Neural progenitor cell (in vitro differentiated cells): ENCODE measurements around the gene RSRP1. TPM values are rescaled to one million over a fixed set of nuclear protein-coding genes. Genes with fewer than 3 reads are reported as not detected.

Source experiments
- DNase-seq: peaks from one replicate; pipeline ENCODE4 v3.0.0-alpha.2; 2016; ENCODE audit warnings: low spot score
- H2AFZ ChIP-seq: fragments of 200-600 bp; sonication (generic); replicated peaks from 2 replicates; pipeline ENCODE4 v1.6.1; 2016; ENCODE audit warnings: antibody characterized with exemption
- H3F3A ChIP-seq: fragments of 200-600 bp; sonication (generic); 2 replicates; pipeline ENCODE4 v1.6.1; 2016; ENCODE audit warnings: antibody characterized with exemption, low read depth
- H3K27ac ChIP-seq: fragments of 200-600 bp; sonication (generic); 2 replicates; pipeline ENCODE4 v1.5.1; 2016; ENCODE audit warnings: mild to moderate bottlenecking
- H3K27me3 ChIP-seq: fragments of 200-600 bp; sonication (generic); 2 replicates; pipeline ENCODE4 v1.6.1; 2016; ENCODE audit warnings: mild to moderate bottlenecking, moderate library complexity
- H3K36me3 ChIP-seq: fragments of 200-600 bp; sonication (generic); 2 replicates; pipeline ENCODE4 v1.5.1; 2016
- H3K4me1 ChIP-seq: fragments of 200-600 bp; sonication (generic); 2 replicates; pipeline ENCODE4 v1.6.1; 2016; ENCODE audit warnings: mixed run types
- H3K4me2 ChIP-seq: fragments of 200-600 bp; sonication (generic); 2 replicates; pipeline ENCODE4 v1.6.1; 2016
- H3K4me3 ChIP-seq: fragments of 200-600 bp; sonication (generic); 2 replicates; pipeline ENCODE4 v1.5.1; 2016
- H3K79me2 ChIP-seq: fragments of 200-600 bp; sonication (generic); 2 replicates; pipeline ENCODE4 v1.6.1; 2016; ENCODE audit warnings: low read depth
- H3K9ac ChIP-seq: fragments of 200-600 bp; sonication (generic); 2 replicates; pipeline ENCODE4 v1.6.1; 2016
- H3K9me3 ChIP-seq: fragments of 200-600 bp; sonication (generic); 2 replicates; pipeline ENCODE4 v1.5.1; 2016; ENCODE audit warnings: low read depth
- H4K20me1 ChIP-seq: fragments of 200-600 bp; sonication (generic); 2 replicates; pipeline ENCODE4 v1.6.1; 2016; ENCODE audit warnings: low read depth
- H3K27ac Mint-ChIP-seq: 3 replicates; pipeline ENCODE4 v1.8.0; 2021; ENCODE audit warnings: mixed read lengths
- H3K27me3 Mint-ChIP-seq: 2 replicates; pipeline ENCODE4 v1.8.0; 2022; ENCODE audit warnings: low read depth, mild to moderate bottlenecking, inconsistent platforms, moderate library complexity, mixed read lengths; ENCODE audit not compliant: insufficient read depth
- H3K36me3 Mint-ChIP-seq: 3 replicates; pipeline ENCODE4 v1.8.0; 2021; ENCODE audit warnings: mixed read lengths
- H3K4me1 Mint-ChIP-seq: 3 replicates; pipeline ENCODE4 v1.8.0; 2021; ENCODE audit warnings: mixed read lengths
- H3K4me3 Mint-ChIP-seq: 3 replicates; pipeline ENCODE4 v1.8.0; 2021; ENCODE audit warnings: mild to moderate bottlenecking, moderate library complexity, mixed read lengths
- H3K9me3 Mint-ChIP-seq: 3 replicates; pipeline ENCODE4 v1.8.0; 2020; ENCODE audit warnings: mixed read lengths
- EZH2 ChIP-seq: fragments of 200-600 bp; sonication (generic); IDR thresholded peaks from 2 replicates; pipeline ENCODE4 v1.6.1; 2017; ENCODE audit warnings: antibody characterized with exemption, mild to moderate bottlenecking, moderate library complexity
- EZH2phosphoT487 ChIP-seq: fragments of 200-600 bp; sonication (generic); IDR thresholded peaks from 2 replicates; pipeline ENCODE4 v1.6.1; 2017; ENCODE audit warnings: antibody characterized with exemption
- total RNA-seq: library from RNA; depleted of rRNA; stranded (reverse); fragments of >200 nt; gene quantifications from 2 replicates; pipeline ENCODE4 v1.2.3, GENCODE V29; 2015; ENCODE audit warnings: low replicate concordance
- TF ChIP-seq, protein P1 (sequence below): fragments of 200-600 bp; sonication (generic); IDR thresholded peaks from 2 replicates; pipeline ENCODE4 v1.5.1; 2017; ENCODE audit warnings: antibody characterized with exemption, mild to moderate bottlenecking

The RSRP1 gene
- total RNA-seq, 1 donor from 2014 or later, result 131 TPM

DNA sequence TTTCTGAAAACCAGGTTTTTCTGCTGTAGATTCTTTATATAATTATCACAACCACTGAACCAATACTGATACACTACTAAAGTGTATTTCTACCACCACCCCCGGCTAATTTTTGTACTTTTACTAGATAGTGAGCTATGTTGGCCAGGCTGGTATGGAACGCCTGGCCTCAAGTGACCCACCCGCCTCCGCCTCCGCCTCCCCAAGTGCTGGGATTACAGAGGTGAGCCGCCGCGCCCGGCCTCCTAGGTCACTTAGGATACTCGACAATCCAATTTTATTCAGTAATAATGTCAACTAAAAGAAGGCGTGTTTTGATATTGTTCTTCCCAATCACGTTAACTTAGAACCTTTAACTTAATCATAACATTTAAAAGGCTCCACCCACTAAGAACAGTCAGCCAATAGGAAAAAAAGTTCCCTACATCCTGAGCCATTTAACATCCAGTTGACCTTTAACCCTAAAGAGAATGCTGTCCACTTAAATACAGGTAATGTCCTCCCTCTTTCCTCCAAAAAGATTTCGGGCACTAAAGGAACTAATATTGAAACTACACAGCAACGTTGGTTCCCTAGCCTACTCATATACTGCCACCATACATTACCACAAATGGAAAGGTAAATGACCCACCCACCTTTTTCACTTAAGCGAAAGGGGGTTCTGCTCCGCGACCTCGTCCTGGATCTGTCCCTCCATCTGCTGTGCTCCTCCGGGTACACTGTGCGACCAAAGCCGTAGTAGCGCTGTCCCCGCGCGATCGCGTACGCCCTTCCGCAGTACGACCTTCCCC lies 1.2 kb downstream of the RSRP1 start:
- Histone ChIP-seq H3K27ac (no peak overlapping the region), H3K9ac (peak overlapping the region; percentile 58), H3K4me1 (no peaks in the 10 kb centered on the region), H3K36me3 (peaks cover 12% of the 10 kb centered on the region), H2AFZ (no peak overlapping the region), H3K27me3 (no peaks in the 10 kb centered on the region), H3K4me3 (peak overlapping the region; percentile 89), H3K4me2 (peak overlapping the region; percentile 96), H4K20me1 (peaks cover 24% of the 10 kb centered on the region), H3K79me2 (peaks cover 36% of the 10 kb centered on the region), H3F3A (peaks cover 52% of the 10 kb centered on the region), H3K9me3 (no peaks in the 10 kb centered on the region)
- Mint-ChIP-seq H3K27me3 (peaks cover 2% of the 10 kb centered on the region), H3K4me3 (peak overlapping the region; percentile 97), H3K9me3 (no peaks in the 10 kb centered on the region), H3K36me3 (peaks cover 10% of the 10 kb centered on the region), H3K4me1 (peaks cover 25% of the 10 kb centered on the region), H3K27ac (no peak overlapping the region)
- TF ChIP-seq EZH2phosphoT487 (no peak), EZH2 (no peak)
- TF ChIP-seq, protein P1, sequence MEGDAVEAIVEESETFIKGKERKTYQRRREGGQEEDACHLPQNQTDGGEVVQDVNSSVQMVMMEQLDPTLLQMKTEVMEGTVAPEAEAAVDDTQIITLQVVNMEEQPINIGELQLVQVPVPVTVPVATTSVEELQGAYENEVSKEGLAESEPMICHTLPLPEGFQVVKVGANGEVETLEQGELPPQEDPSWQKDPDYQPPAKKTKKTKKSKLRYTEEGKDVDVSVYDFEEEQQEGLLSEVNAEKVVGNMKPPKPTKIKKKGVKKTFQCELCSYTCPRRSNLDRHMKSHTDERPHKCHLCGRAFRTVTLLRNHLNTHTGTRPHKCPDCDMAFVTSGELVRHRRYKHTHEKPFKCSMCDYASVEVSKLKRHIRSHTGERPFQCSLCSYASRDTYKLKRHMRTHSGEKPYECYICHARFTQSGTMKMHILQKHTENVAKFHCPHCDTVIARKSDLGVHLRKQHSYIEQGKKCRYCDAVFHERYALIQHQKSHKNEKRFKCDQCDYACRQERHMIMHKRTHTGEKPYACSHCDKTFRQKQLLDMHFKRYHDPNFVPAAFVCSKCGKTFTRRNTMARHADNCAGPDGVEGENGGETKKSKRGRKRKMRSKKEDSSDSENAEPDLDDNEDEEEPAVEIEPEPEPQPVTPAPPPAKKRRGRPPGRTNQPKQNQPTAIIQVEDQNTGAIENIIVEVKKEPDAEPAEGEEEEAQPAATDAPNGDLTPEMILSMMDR, result no peak
- DNase-seq, result peak; percentile 31

DNA sequence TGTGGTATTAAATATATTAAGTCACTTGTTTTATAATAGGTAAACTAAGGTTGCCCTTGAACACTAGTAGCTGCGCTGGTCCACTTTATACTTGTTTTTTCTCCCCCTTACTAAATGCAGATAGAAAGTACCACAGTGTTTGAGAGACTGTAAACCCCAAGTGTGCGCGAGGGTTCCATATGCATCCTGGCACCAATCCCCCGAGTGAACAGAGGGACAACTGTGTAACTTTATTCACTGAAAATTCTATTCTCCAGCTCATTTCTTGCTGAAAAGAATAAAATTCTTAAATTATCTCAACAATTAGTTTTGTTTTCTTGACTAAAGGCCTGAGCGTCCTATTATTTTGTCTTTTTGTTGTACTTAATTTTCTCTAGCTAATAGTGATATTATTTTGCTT lies 1.9 kb downstream of the RSRP1 start:
- Histone ChIP-seq H3K27me3 (no peaks in the 10 kb centered on the region), H4K20me1 (peaks cover 24% of the 10 kb centered on the region), H3K4me2 (peak overlapping the region; percentile 96), H3K36me3 (peaks cover 12% of the 10 kb centered on the region), H3F3A (peaks cover 58% of the 10 kb centered on the region), H3K79me2 (peaks cover 42% of the 10 kb centered on the region), H3K4me3 (peak overlapping the region; percentile 89), H3K27ac (no peak overlapping the region), H3K9me3 (no peaks in the 10 kb centered on the region), H2AFZ (no peak overlapping the region), H3K9ac (no peak overlapping the region), H3K4me1 (peaks cover 5% of the 10 kb centered on the region)
- H3K27me3 Mint-ChIP-seq, result peaks cover 2% of the 10 kb centered on the region
- H3K9me3 Mint-ChIP-seq, result no peaks in the 10 kb centered on the region
- peaks cover 10% of the 10 kb centered on the region for H3K36me3 Mint-ChIP-seq
- no peak overlapping the region for H3K27ac Mint-ChIP-seq
- TF ChIP-seq EZH2phosphoT487 (no peak), EZH2 (no peak)
- TF ChIP-seq, protein P1, result no peak
- no peak for DNase-seq
- H3K4me3 Mint-ChIP-seq, result peak overlapping the region; percentile 97
- H3K4me1 Mint-ChIP-seq, result peaks cover 30% of the 10 kb centered on the region

DNA sequence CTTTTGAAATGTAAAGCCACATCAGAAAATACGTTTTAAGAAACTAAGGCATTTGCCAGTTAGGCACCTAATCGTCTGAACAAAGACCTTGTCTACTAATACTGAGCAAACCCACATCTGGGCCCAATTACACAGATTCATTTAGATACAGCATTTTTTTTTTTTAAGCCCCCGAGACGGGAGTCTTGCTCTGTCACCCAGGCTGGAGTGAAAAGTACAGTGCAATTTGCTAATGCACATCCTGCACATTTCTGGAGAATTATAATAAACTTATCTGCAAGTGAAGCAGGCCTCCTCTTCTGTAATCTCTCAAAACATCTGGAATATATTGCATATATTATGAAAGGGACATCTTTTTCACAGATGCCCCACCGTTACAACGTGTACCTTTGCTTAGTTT lies 3.3 kb downstream of the RSRP1 start:
- H3K36me3 ChIP-seq, result peaks cover 12% of the 10 kb centered on the region
- no peaks in the 10 kb centered on the region for H3K27me3 ChIP-seq
- TF ChIP-seq, protein P1, result no peak
- no peak for TF ChIP-seq EZH2phosphoT487
- no peak for TF ChIP-seq EZH2
- no peaks in the 10 kb centered on the region for H3K9me3 ChIP-seq
- Mint-ChIP-seq H3K9me3 (no peaks in the 10 kb centered on the region), H3K4me1 (peaks cover 41% of the 10 kb centered on the region), H3K27ac (no peak overlapping the region), H3K4me3 (no peak overlapping the region), H3K27me3 (peaks cover 2% of the 10 kb centered on the region), H3K36me3 (peaks cover 10% of the 10 kb centered on the region)
- no peak overlapping the region for H3K4me2 ChIP-seq
- H2AFZ ChIP-seq, result no peak overlapping the region
- H3K4me3 ChIP-seq, result no peak overlapping the region
- H3K9ac ChIP-seq, result no peak overlapping the region
- no peak overlapping the region for H3K27ac ChIP-seq
- peaks cover 73% of the 10 kb centered on the region for H3F3A ChIP-seq
- no peak for DNase-seq
- H3K4me1 ChIP-seq, result peaks cover 8% of the 10 kb centered on the region
- H4K20me1 ChIP-seq, result peaks cover 24% of the 10 kb centered on the region
- peaks cover 43% of the 10 kb centered on the region for H3K79me2 ChIP-seq
